HCT116 (cell line): ENCODE data around the gene LRCH3. TPM values are rescaled to one million over a fixed set of nuclear protein-coding genes. Genes with fewer than 3 reads are reported as not detected.

Experiments
- ATAC-seq: fragments of 200-7000 bp; cut with Tn5 transposase; 2 replicates; pipeline ENCODE4 v1.9.1; 2020; ENCODE audit warnings: mild to moderate bottlenecking, moderate library complexity
- BruUV-seq: library from RNA; stranded (reverse); fragments of 400-500 nt; replicated peaks from 2 replicates; lab custom pipeline; 2021; lab: Mats Ljungman, UMichigan
- CTCF ChIA-PET: fragments of 300-600 bp; sonication (Branson Sonifier 250); formaldehyde crosslinking; loops from one replicate; lab custom pipeline; 2021; ENCODE audit warnings: antibody characterized with exemption; lab: Charles Lee
- POLR2A ChIA-PET: fragments of 300-600, 350-600 bp; sonication (Branson Sonifier 250); formaldehyde crosslinking; loops from one replicate; lab custom pipeline; 2021; ENCODE audit warnings: antibody characterized with exemption; lab: Charles Lee
- RAD21 ChIA-PET, 2 experiments: fragments of 300-600 bp; sonication (Branson Sonifier 250); formaldehyde crosslinking; loops; one replicate each; lab custom pipeline; 2023; ENCODE audit warnings: low total read pairs in 2 of 2; ENCODE audit not compliant: uncharacterized antibody in 2 of 2, unreplicated experiment in 2 of 2, low non-redundant PET in 1 of 2; lab: Charles Lee
- DNase-seq: peaks from one replicate; pipeline ENCODE4 v3.0.0-alpha.2; 2010; ENCODE audit warnings: low read depth, low spot score
- H2AFZ ChIP-seq: fragments of 200-600 bp; shearing (Covaris generic), sonication (generic); 2 replicates; pipeline ENCODE4 v1.6.1; 2017; ENCODE audit warnings: low read depth, mixed run types, mixed read lengths, antibody characterized with exemption, low read length; ENCODE audit not compliant: poor library complexity, severe bottlenecking
- H3K27ac ChIP-seq: 2 replicates; pipeline ENCODE4 v1.5.1; 2012; ENCODE audit warnings: low read depth, low read length
- H3K27me3 ChIP-seq: fragments of 200-600 bp; sonication (generic); 2 replicates; pipeline ENCODE4 v1.6.1; 2016; ENCODE audit warnings: mixed run types, low read length, mixed read lengths; ENCODE audit not compliant: insufficient read depth
- H3K36me3 ChIP-seq, 2 experiments: fragments of 200-500 bp in 1 of 2; fragments of 200-600 bp in 1 of 2; sonication (Bioruptor generic) in 1 of 2; sonication (generic) in 1 of 2; 2 replicates each; pipeline versions ENCODE4 v1.5.1 to v1.6.1; 2014 to 2016; ENCODE audit warnings: low read length in 2 of 2, inconsistent platforms in 1 of 2, mixed read lengths in 1 of 2, mixed run types in 1 of 2; ENCODE audit not compliant: insufficient read depth in 2 of 2, control insufficient read depth in 1 of 2
- H3K4me1 ChIP-seq, 2 experiments: fragments of 200-600 bp in 1 of 2; sonication (generic) in 1 of 2; 2 replicates each; pipeline versions ENCODE4 v1.5.1 to v1.6.1; 2012 to 2017; ENCODE audit warnings: low read length in 2 of 2, inconsistent platforms in 1 of 2, mild to moderate bottlenecking in 1 of 2, mixed read lengths in 1 of 2, mixed run types in 1 of 2, moderate library complexity in 1 of 2; ENCODE audit not compliant: insufficient read depth in 2 of 2, control insufficient read depth in 1 of 2
- H3K4me2 ChIP-seq: fragments of 200-600 bp; sonication (generic); 2 replicates; pipeline ENCODE4 v1.6.1; 2017; ENCODE audit warnings: mixed run types, low read length, mixed read lengths
- H3K4me3 ChIP-seq, 2 experiments: fragments of 200-600 bp in 1 of 2; sonication (generic) in 1 of 2; replicated peaks in 1 of 2; 2 replicates each; pipeline ENCODE4 v1.5.1; 2011 to 2016; ENCODE audit warnings: low read length in 2 of 2, control low read depth in 1 of 2, low read depth in 1 of 2, mild to moderate bottlenecking in 1 of 2, mixed read lengths in 1 of 2, mixed run types in 1 of 2
- H3K79me2 ChIP-seq: fragments of 200-600 bp; sonication (generic); 2 replicates; pipeline ENCODE4 v1.6.1; 2017; ENCODE audit warnings: mild to moderate bottlenecking, mixed run types, low read length, moderate library complexity, mixed read lengths; ENCODE audit not compliant: insufficient read depth
- H3K9ac ChIP-seq: fragments of 200-600 bp; sonication (generic); 2 replicates; pipeline ENCODE4 v1.6.1; 2016; ENCODE audit warnings: low read length, mixed read lengths
- H3K9me2 ChIP-seq: fragments of 200-600 bp; sonication (generic), shearing (Covaris generic); 2 replicates; pipeline ENCODE4 v1.6.1; 2017; ENCODE audit warnings: mixed run types, mild to moderate bottlenecking, moderate library complexity; ENCODE audit not compliant: insufficient read depth
- H3K9me3 ChIP-seq, 2 experiments: fragments of 200-500 bp in 1 of 2; fragments of 200-600 bp in 1 of 2; sonication (Bioruptor generic) in 1 of 2; sonication (generic) in 1 of 2; 2 replicates each; pipeline ENCODE4 v1.6.1; 2014 to 2017; ENCODE audit warnings: low read length in 2 of 2, mixed read lengths in 2 of 2, inconsistent platforms in 1 of 2, low read depth in 1 of 2, mild to moderate bottlenecking in 1 of 2, mixed run types in 1 of 2, moderate library complexity in 1 of 2; ENCODE audit not compliant: control insufficient read depth in 1 of 2, insufficient read depth in 1 of 2
- H4K20me1 ChIP-seq: fragments of 200-600 bp; sonication (generic), shearing (Covaris generic); 2 replicates; pipeline ENCODE4 v1.6.1; 2017; ENCODE audit warnings: mixed run types, mild to moderate bottlenecking, moderate library complexity; ENCODE audit not compliant: insufficient read depth
- CBX3 ChIP-seq: IDR thresholded peaks from 2 replicates; pipeline ENCODE4 v1.6.1; 2012; ENCODE audit warnings: low read depth
- EGR1 ChIP-seq: IDR thresholded peaks from 2 replicates; pipeline ENCODE4 v1.6.1; 2012; ENCODE audit warnings: low read depth
- ELF1 ChIP-seq: IDR thresholded peaks from 2 replicates; pipeline ENCODE4 v1.6.1; 2012; ENCODE audit warnings: low read depth, borderline replicate concordance
- FOSL1 ChIP-seq: IDR thresholded peaks from 2 replicates; pipeline ENCODE4 v1.6.1; 2012; ENCODE audit warnings: low read depth
- MAX ChIP-seq: IDR thresholded peaks from 2 replicates; pipeline ENCODE4 v1.6.1; 2012
- RAD21 ChIP-seq: IDR thresholded peaks from 2 replicates; pipeline ENCODE4 v1.6.1; 2012; ENCODE audit warnings: low read depth, mild to moderate bottlenecking
- intact Hi-C: fragments of 100-400 bp; cut with micrococcal nuclease; formaldehyde crosslinking; loops from 2 replicates; pipeline ENCODE4 v1.10.0; 2022
- total RNA-seq: library from RNA; stranded (reverse); gene quantifications from one replicate; pipeline ENCODE4 v1.2.1, GENCODE V29; 2021; ENCODE audit not compliant: unreplicated experiment

Gene LRCH3
- total RNA-seq, 1 experiment from 2014 or later = 38.1 TPM

- no peaks in the 10 kb centered on the region for H3K79me2 ChIP-seq
- intact Hi-C loops = no loop called here
- ChIA-PET CTCF (interaction anchor here (1.7 kb wide), 1 partner anchor 9 kb away, joined by 7 read pairs; no protein-coding TSS in a partner anchor), POLR2A (no interaction called here), RAD21 (no interaction called here)
- no peaks in the 10 kb centered on the region for H4K20me1 ChIP-seq
- H3K9me2 ChIP-seq = no peaks in the 10 kb centered on the region
- H3K27me3 ChIP-seq = no peaks in the 10 kb centered on the region
- H3K4me1 ChIP-seq = no peaks in the 10 kb centered on the region
- no peak overlapping the region for H3K9ac ChIP-seq
- H2AFZ ChIP-seq = no peak overlapping the region
- no peak for TF ChIP-seq CBX3
- no peak for TF ChIP-seq FOSL1
- TF ChIP-seq EGR1 = no peak
- TF ChIP-seq MAX = no peak
- no peak overlapping the region for H3K4me2 ChIP-seq
- no peaks in the 10 kb centered on the region for H3K36me3 ChIP-seq
- no TSS peak for BruUV-seq
- DNase-seq = no peak
- no peak overlapping the region for H3K4me3 ChIP-seq
- no peak overlapping the region for H3K27ac ChIP-seq
- no peak for ATAC-seq
- no peaks in the 10 kb centered on the region for H3K9me3 ChIP-seq
These were observed 105.4 kb downstream of the LRCH3 start for GRCh38 chr3:197896421-197896820.

- BruUV-seq = no TSS peak
- no peak for DNase-seq
- ATAC-seq = no peak
- Histone ChIP-seq H3K27me3 (no peaks in the 10 kb centered on the region), H3K9ac (no peak overlapping the region), H3K4me3 (no peak overlapping the region), H3K4me2 (no peak overlapping the region), H3K9me3 (no peaks in the 10 kb centered on the region)
- intact Hi-C loops = no loop called here
- POLR2A ChIA-PET = no interaction called here
- RAD21 ChIA-PET = no interaction called here
- no peak for TF ChIP-seq ELF1
- TF ChIP-seq CBX3 = no peak
- TF ChIP-seq MAX = no peak
- no peak for TF ChIP-seq RAD21
- TF ChIP-seq, all 23 proteins: peak for 0
- H3K79me2 ChIP-seq = no peaks in the 10 kb centered on the region
- H3K36me3 ChIP-seq = no peaks in the 10 kb centered on the region
- no peaks in the 10 kb centered on the region for H3K9me2 ChIP-seq
- H3K4me1 ChIP-seq = no peaks in the 10 kb centered on the region
- CTCF ChIA-PET = interaction anchor here (1.2 kb wide), 1 partner anchor 11 kb away, joined by 3 read pairs; no protein-coding TSS in a partner anchor
- no peaks in the 10 kb centered on the region for H4K20me1 ChIP-seq
- no peak overlapping the region for H2AFZ ChIP-seq
- H3K27ac ChIP-seq = no peak overlapping the region
These were observed 108.9 kb downstream of the LRCH3 start for GRCh38 chr3:197899833-197900478.
